WTC11 (cell line): ENCODE data around the gene RAP1GAP. TPM values are rescaled to one million over a fixed set of nuclear protein-coding genes. Genes with fewer than 3 reads are reported as not detected.

Experiments used
- ATAC-seq: fragments of 200-7000 bp; cut with Tn5 transposase; 2 replicates; pipeline ENCODE4 v1.10.0; 2021; ENCODE audit warnings: mild to moderate bottlenecking, moderate library complexity
- CTCF ChIA-PET: fragments of 300-600 bp; sonication (Branson Sonifier 250); formaldehyde crosslinking; loops from one replicate; lab custom pipeline; 2021; ENCODE audit warnings: antibody characterized with exemption; lab: Charles Lee
- POLR2A ChIA-PET: fragments of 350-600 bp; sonication (Branson Sonifier 250); formaldehyde crosslinking; loops from one replicate; lab custom pipeline; 2021; ENCODE audit warnings: antibody characterized with exemption; lab: Charles Lee
- DNase-seq: peaks from one replicate; pipeline ENCODE4 v3.0.0; 2021; ENCODE audit warnings: low spot score
- H3K27ac Mint-ChIP-seq: 2 replicates; pipeline ENCODE4 v1.8.0; 2021; ENCODE audit warnings: mixed read lengths
- H3K27me3 Mint-ChIP-seq: 2 replicates; pipeline ENCODE4 v1.8.0; 2021; ENCODE audit warnings: low read depth, mild to moderate bottlenecking, moderate library complexity, mixed read lengths
- H3K36me3 Mint-ChIP-seq: 2 replicates; pipeline ENCODE4 v1.8.0; 2021; ENCODE audit warnings: mixed read lengths
- H3K4me1 Mint-ChIP-seq: 2 replicates; pipeline ENCODE4 v1.8.0; 2022; ENCODE audit warnings: mixed read lengths
- H3K4me3 Mint-ChIP-seq: 2 replicates; pipeline ENCODE4 v1.8.0; 2021; ENCODE audit warnings: mild to moderate bottlenecking, moderate library complexity, mixed read lengths
- H3K9me3 Mint-ChIP-seq: 2 replicates; pipeline ENCODE4 v1.8.0; 2021; ENCODE audit warnings: mixed read lengths
- CREB1 ChIP-seq: sonication (generic); formaldehyde crosslinking; IDR thresholded peaks from 2 replicates; pipeline ENCODE4 v1.8.0; 2023; ENCODE audit warnings: mild to moderate bottlenecking, missing genetic modification reagents
- ETV6 ChIP-seq: sonication (generic); formaldehyde crosslinking; IDR thresholded peaks from 2 replicates; pipeline ENCODE4 v1.8.1; 2022; ENCODE audit warnings: mild to moderate bottlenecking, missing genetic modification reagents
- FOXK1 ChIP-seq: sonication (generic); formaldehyde crosslinking; IDR thresholded peaks from 2 replicates; pipeline ENCODE4 v1.8.0; 2022; ENCODE audit warnings: mild to moderate bottlenecking, moderate library complexity, missing genetic modification reagents
- IRF2 ChIP-seq: sonication (generic); formaldehyde crosslinking; IDR thresholded peaks from 2 replicates; pipeline ENCODE4 v1.8.0; 2022; ENCODE audit warnings: low read depth, missing genetic modification reagents, borderline replicate concordance
- KAT7 ChIP-seq: sonication (generic); formaldehyde crosslinking; IDR thresholded peaks from 2 replicates; pipeline ENCODE4 v1.8.1; 2023; ENCODE audit warnings: missing genetic modification reagents, mild to moderate bottlenecking, borderline replicate concordance
- MXD4 ChIP-seq: fragments of 250-450 bp; sonication (Bioruptor Pico); IDR thresholded peaks from 2 replicates; pipeline ENCODE4 v1.8.0; 2021; ENCODE audit warnings: mild to moderate bottlenecking, moderate library complexity, borderline replicate concordance
- NFATC4 ChIP-seq: fragments of 250-450 bp; sonication (Bioruptor Pico); IDR thresholded peaks from 2 replicates; pipeline ENCODE4 v1.9.0; 2021; ENCODE audit warnings: mild to moderate bottlenecking
- SMAD4 ChIP-seq: sonication (generic); formaldehyde crosslinking; IDR thresholded peaks from 2 replicates; pipeline ENCODE4 v1.8.0; 2022; ENCODE audit warnings: mild to moderate bottlenecking, missing genetic modification reagents
- TEAD4 ChIP-seq: sonication (generic); formaldehyde crosslinking; IDR thresholded peaks from 2 replicates; pipeline ENCODE4 v1.8.0; 2022; ENCODE audit warnings: mild to moderate bottlenecking, missing genetic modification reagents
- ZNF121 ChIP-seq: sonication (generic); formaldehyde crosslinking; IDR thresholded peaks from 2 replicates; pipeline ENCODE4 v1.8.0; 2023; ENCODE audit warnings: missing genetic modification reagents
- ZNF219 ChIP-seq: sonication (generic); formaldehyde crosslinking; IDR thresholded peaks from 2 replicates; pipeline ENCODE4 v1.8.0; 2023; ENCODE audit warnings: missing genetic modification reagents, mild to moderate bottlenecking, borderline replicate concordance
- ZNF317 ChIP-seq: sonication (generic); formaldehyde crosslinking; IDR thresholded peaks from 2 replicates; pipeline ENCODE4 v1.8.1; 2023; ENCODE audit warnings: low read depth, mild to moderate bottlenecking, moderate library complexity, missing genetic modification reagents, borderline replicate concordance
- ZNF416 ChIP-seq: fragments of 250-450 bp; sonication (Bioruptor Pico); IDR thresholded peaks from 2 replicates; pipeline ENCODE4 v1.9.0; 2021; ENCODE audit warnings: mild to moderate bottlenecking, inconsistent platforms
- total RNA-seq: library from RNA; stranded (reverse); gene quantifications from 3 replicates; pipeline ENCODE4 v1.2.3, GENCODE V29; 2021
- TF ChIP-seq, protein P1 (sequence below): fragments of 250-450 bp; sonication (Bioruptor Pico); IDR thresholded peaks from 2 replicates; pipeline ENCODE4 v1.9.0; 2021; ENCODE audit warnings: moderate library complexity, mild to moderate bottlenecking, inconsistent platforms, borderline replicate concordance
- TF ChIP-seq, protein P2 (sequence below): fragments of 250-450 bp; sonication (Bioruptor Pico); IDR thresholded peaks from 2 replicates; pipeline ENCODE4 v1.9.0; 2021; ENCODE audit warnings: mild to moderate bottlenecking
- TF ChIP-seq, protein P3 (sequence below): sonication (generic); formaldehyde crosslinking; IDR thresholded peaks from 2 replicates; pipeline ENCODE4 v1.8.1; 2022; ENCODE audit warnings: mild to moderate bottlenecking, missing genetic modification reagents, moderate library complexity, borderline replicate concordance
- TF ChIP-seq, protein P4 (sequence below): sonication (generic); formaldehyde crosslinking; IDR thresholded peaks from 2 replicates; pipeline ENCODE4 v1.8.0; 2022; ENCODE audit warnings: mild to moderate bottlenecking, missing genetic modification reagents
- TF ChIP-seq, protein P5 (sequence below): sonication (generic); formaldehyde crosslinking; IDR thresholded peaks from 2 replicates; pipeline ENCODE4 v1.8.1; 2023; ENCODE audit warnings: mild to moderate bottlenecking, missing genetic modification reagents, moderate library complexity
- TF ChIP-seq, protein P6 (sequence below): sonication (generic); formaldehyde crosslinking; IDR thresholded peaks from 2 replicates; pipeline ENCODE4 v1.8.0; 2022; ENCODE audit warnings: mild to moderate bottlenecking, missing genetic modification reagents

RAP1GAP gene
- total RNA-seq, 1 experiment from 2014 or later, result 7.6 TPM

DNA sequence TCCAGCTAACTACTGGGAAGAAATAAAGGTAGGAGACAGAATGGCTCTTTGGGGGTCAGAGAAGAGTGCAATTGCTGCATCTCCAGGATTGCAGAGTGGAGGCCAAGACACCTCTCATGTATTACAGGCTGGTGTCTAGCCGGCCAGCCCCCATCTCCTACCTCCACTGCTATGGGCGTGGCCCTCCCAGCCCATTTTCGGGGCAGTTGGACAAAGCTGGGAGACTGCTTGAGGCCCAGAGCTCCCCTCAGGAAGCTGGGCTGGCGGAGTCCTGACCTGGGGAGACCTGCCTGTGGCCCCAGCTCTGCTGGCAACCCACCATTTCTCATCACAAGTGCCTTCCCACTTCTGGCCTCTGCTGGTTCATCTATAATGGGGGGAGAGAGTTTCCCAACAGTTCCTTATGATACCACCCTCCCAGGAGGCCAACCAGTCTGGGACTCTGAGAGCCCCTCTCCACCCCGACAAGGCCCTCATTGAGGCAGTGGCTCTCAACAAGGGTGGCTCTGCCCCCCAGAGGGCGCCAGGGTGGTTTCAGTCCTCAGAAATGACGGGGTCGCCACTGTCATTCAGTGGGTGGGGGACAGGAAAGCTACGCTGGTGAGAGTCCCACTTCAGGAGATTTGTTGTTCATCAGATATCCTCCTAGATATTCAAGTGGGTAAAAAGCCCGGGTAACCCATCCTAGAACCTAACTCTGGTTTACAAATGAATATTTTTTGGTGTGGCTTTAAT is 11.5 kb downstream of the RAP1GAP start:
- no peak for ATAC-seq
- TF ChIP-seq, protein P1, sequence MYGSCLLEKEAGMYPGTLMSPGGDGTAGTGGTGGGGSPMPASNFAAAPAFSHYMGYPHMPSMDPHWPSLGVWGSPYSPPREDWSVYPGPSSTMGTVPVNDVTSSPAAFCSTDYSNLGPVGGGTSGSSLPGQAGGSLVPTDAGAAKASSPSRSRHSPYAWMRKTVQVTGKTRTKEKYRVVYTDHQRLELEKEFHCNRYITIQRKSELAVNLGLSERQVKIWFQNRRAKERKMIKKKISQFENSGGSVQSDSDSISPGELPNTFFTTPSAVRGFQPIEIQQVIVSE (CRISPR knock-in tag), result no peak
- TF ChIP-seq SMAD4 (CRISPR knock-in tag), result no peak
- Mint-ChIP-seq H3K36me3 (no peaks in the 10 kb centered on the region), H3K27me3 (peaks cover 32% of the 10 kb centered on the region), H3K4me1 (peaks cover 5% of the 10 kb centered on the region), H3K4me3 (no peak overlapping the region), H3K27ac (no peak overlapping the region), H3K9me3 (no peaks in the 10 kb centered on the region)
- CTCF ChIA-PET, result interaction anchor here (0.8 to 2.5 kb wide), 7 partner anchors 11 to 308 kb away, joined by 3 to 11 read pairs (median 3); partner anchors contain the start of gene RAP1GAP
- POLR2A ChIA-PET, result no interaction called here
- no peak for DNase-seq

DNA sequence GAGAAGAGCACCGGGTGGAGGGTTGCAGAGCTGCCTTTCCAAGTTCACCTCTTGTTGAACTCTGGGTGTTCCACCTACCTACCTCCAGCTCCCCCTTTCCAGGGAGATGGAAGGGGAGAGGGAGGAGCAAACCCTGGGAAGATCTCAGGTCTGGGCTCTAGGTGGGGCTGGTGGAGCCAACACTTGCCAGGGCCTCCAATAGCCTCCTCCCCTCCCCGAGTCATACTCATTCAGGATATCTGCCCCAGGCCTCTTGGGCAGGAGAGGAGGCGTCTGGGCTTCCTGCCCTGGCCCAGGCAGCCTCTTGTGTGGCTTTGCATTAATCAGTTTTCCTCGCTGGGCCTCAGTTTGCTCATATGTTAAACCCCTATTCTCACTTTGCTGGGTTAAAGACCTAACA is 13.4 kb downstream of the RAP1GAP start:
- Mint-ChIP-seq H3K27me3 (peaks cover 29% of the 10 kb centered on the region), H3K27ac (no peak overlapping the region), H3K4me1 (peaks cover 18% of the 10 kb centered on the region), H3K36me3 (no peaks in the 10 kb centered on the region), H3K9me3 (no peaks in the 10 kb centered on the region), H3K4me3 (no peak overlapping the region)
- TF ChIP-seq FOXK1 (no peak), ZNF121 (CRISPR knock-in tag) (0 out of 2 replicates have a peak, but pooled peaks have one; percentile 58)
- ATAC-seq (peak; percentile 77), DNase-seq (peak; percentile 67)
- ChIA-PET CTCF (interaction anchor here (0.6 to 2.5 kb wide), 14 partner anchors 8 to 450 kb away, joined by 3 to 11 read pairs (median 4); partner anchors contain the start of gene RAP1GAP), POLR2A (interaction anchor here (1.1 kb wide), 1 partner anchor 17 kb away, joined by 3 read pairs; no protein-coding TSS in a partner anchor)

DNA sequence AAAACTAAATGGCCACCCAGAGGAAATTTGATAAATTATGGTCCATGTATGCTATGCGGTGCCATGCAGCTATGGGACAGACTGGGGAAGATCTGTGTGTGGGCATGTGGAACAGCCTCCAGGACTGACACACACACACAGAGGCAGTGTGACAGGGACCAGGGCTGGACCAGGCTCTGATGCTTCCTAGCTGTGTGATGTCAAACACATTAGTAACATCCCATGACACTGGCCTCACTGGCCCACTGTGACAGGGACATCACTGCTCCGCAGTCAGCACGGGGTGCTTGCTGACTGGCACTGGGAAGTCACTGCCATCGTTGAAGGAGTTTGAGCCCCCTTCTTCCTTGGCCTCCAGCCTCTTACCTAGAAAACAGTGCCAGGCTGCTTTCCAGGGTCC is 13.9 kb downstream of the RAP1GAP start:
- TF ChIP-seq, protein P2, sequence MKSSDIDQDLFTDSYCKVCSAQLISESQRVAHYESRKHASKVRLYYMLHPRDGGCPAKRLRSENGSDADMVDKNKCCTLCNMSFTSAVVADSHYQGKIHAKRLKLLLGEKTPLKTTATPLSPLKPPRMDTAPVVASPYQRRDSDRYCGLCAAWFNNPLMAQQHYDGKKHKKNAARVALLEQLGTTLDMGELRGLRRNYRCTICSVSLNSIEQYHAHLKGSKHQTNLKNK (CRISPR knock-in tag), result no peak
- TF ChIP-seq, protein P3, sequence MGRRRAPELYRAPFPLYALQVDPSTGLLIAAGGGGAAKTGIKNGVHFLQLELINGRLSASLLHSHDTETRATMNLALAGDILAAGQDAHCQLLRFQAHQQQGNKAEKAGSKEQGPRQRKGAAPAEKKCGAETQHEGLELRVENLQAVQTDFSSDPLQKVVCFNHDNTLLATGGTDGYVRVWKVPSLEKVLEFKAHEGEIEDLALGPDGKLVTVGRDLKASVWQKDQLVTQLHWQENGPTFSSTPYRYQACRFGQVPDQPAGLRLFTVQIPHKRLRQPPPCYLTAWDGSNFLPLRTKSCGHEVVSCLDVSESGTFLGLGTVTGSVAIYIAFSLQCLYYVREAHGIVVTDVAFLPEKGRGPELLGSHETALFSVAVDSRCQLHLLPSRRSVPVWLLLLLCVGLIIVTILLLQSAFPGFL (CRISPR knock-in tag), result no peak
- TF ChIP-seq IRF2 (CRISPR knock-in tag) (no peak), ZNF219 (no peak), ZNF317 (no peak), CREB1 (CRISPR knock-in tag) (no peak), KAT7 (CRISPR knock-in tag) (no peak), MXD4 (CRISPR knock-in tag) (no peak), ZNF121 (CRISPR knock-in tag) (no peak)
- TF ChIP-seq, protein P4, sequence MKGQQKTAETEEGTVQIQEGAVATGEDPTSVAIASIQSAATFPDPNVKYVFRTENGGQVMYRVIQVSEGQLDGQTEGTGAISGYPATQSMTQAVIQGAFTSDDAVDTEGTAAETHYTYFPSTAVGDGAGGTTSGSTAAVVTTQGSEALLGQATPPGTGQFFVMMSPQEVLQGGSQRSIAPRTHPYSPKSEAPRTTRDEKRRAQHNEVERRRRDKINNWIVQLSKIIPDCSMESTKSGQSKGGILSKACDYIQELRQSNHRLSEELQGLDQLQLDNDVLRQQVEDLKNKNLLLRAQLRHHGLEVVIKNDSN (CRISPR knock-in tag), result no peak
- TF ChIP-seq, protein P5, sequence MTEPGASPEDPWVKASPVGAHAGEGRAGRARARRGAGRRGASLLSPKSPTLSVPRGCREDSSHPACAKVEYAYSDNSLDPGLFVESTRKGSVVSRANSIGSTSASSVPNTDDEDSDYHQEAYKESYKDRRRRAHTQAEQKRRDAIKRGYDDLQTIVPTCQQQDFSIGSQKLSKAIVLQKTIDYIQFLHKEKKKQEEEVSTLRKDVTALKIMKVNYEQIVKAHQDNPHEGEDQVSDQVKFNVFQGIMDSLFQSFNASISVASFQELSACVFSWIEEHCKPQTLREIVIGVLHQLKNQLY (CRISPR knock-in tag), result no peak
- DNase-seq (no peak), ATAC-seq (no peak)
- POLR2A ChIA-PET, result interaction anchor here (1.1 kb wide), 1 partner anchor 17 kb away, joined by 3 read pairs; no protein-coding TSS in a partner anchor
- Mint-ChIP-seq H3K27me3 (peaks cover 25% of the 10 kb centered on the region), H3K4me1 (peaks cover 18% of the 10 kb centered on the region), H3K4me3 (no peak overlapping the region), H3K9me3 (no peaks in the 10 kb centered on the region), H3K36me3 (no peaks in the 10 kb centered on the region), H3K27ac (no peak overlapping the region)
- CTCF ChIA-PET, result interaction anchor here (0.6 to 2.5 kb wide), 14 partner anchors 9 to 451 kb away, joined by 3 to 11 read pairs (median 4); partner anchors contain the start of gene RAP1GAP

DNA sequence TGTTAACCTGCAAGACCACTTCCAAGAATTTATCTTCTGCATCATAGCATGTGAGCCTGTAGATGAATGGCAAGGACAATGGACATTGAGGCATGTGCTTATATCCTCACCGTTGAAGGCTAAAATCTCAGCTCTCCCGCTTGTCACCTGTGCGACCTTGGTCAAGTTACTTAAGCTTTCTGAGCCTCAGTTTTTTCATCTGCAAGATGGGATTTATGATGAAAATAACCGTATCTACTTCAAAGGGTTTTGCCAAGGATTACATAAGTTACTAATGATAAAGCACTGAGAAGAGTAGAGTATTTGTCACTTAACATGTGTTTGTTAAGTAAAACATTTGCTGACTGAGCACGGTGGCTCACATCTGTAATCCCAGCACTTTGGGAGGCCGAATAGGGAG is 14.9 kb downstream of the RAP1GAP start:
- TF ChIP-seq TEAD4 (CRISPR knock-in tag) (no peak), NFATC4 (no peak), ETV6 (CRISPR knock-in tag) (no peak), ZNF416 (no peak)
- TF ChIP-seq, protein P6, sequence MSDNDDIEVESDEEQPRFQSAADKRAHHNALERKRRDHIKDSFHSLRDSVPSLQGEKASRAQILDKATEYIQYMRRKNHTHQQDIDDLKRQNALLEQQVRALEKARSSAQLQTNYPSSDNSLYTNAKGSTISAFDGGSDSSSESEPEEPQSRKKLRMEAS, result no peak
- TF ChIP-seq, protein P2 (CRISPR knock-in tag), result no peak
- POLR2A ChIA-PET, result no interaction called here
- DNase-seq (no peak), ATAC-seq (no peak)
- CTCF ChIA-PET, result no interaction called here
- H3K4me1 Mint-ChIP-seq, result peaks cover 14% of the 10 kb centered on the region
- no peaks in the 10 kb centered on the region for H3K9me3 Mint-ChIP-seq
- H3K27ac Mint-ChIP-seq, result no peak overlapping the region
- peaks cover 18% of the 10 kb centered on the region for H3K27me3 Mint-ChIP-seq
- no peak overlapping the region for H3K4me3 Mint-ChIP-seq
- no peaks in the 10 kb centered on the region for H3K36me3 Mint-ChIP-seq
